Spleen (tissue), 7 donors: ENCODE results near the gene MMP2.

Experiments used
- CTCF ChIP-seq, 11 experiments: fragments of 200-600 bp in 7 of 11; fragments of 450-650 bp in 4 of 11; sonication (generic) in 4 of 11; IDR thresholded peaks in 8 of 11; conservative IDR thresholded peaks in 3 of 11; 1 replicate in 7 of 11; 2 replicates in 4 of 11; pipeline versions ENCODE4 v1.4.0 to v1.8.0; 2016 to 2021; ENCODE audit warnings: antibody characterized with exemption in 11 of 11, inconsistent platforms in 4 of 11, mild to moderate bottlenecking in 1 of 11
- POLR2AphosphoS5 ChIP-seq, 3 donors: sonication (generic); formaldehyde crosslinking; IDR thresholded peaks; one replicate each; pipeline ENCODE4 v1.5.1; 2017; ENCODE audit warnings: antibody characterized with exemption in 3 of 3
- donor health status: DM: no; HTN: no; CAD: no; lungs with moderate emphysema.
- donor health status: DM: no; HTN: no; CAD: no.
- donor health status: DM: no; HTN: no; CAD: no.

- TF ChIP-seq CTCF (IDR thresholded peaks at IDR 0.05 in 8 of 11, conservative IDR thresholded peaks at IDR 0.05 in 3 of 11) (no peak), POLR2AphosphoS5 (IDR thresholded peaks at IDR 0.05) (no peak)
Measured at GRCh38 chr16:55532227-55532626, 53.2 kb downstream of the MMP2 start.
